ENCODE results near the gene ELK3. TPM values are rescaled to one million over a fixed set of nuclear protein-coding genes. Genes with fewer than 3 reads are reported as not detected.

ELK3 gene
- total and polyA plus RNA-seq, 2 experiments from 2014 or later = 5.5 to 8.3 TPM

DNA sequence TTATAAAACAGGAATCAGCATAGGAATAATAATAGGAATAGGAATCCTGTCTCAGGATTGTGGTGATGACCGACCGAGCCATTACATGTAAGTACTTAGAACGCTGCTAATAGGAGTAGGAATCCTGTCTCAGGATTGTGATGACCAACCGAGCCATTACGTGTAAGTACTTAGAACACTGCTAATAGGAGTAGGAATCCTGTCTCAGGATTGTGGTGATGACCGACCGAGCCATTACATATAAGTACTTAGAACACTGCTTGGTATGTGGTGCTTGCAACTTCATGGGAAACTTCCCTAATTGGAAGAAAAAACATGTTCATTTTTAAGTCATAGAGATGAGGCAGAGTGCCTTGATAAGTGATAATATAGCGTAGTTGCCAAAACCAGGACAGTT is 30.0 kb downstream of the ELK3 start:
- Histone ChIP-seq H3K9me2 (ENCODE audit: insufficient read depth) (no peaks in the 10 kb centered on the region), H4K20me1 (replicated peaks; ENCODE audit: insufficient read depth) (no peaks in the 10 kb centered on the region), H3K36me3 (ENCODE audit: insufficient read depth) (no peaks in the 10 kb centered on the region), H3K4me1 (ENCODE audit: insufficient read depth) (no peaks in the 10 kb centered on the region), H3K27ac (ENCODE audit: low read depth) (no peak overlapping the region), H3K27me3 (ENCODE audit: insufficient read depth) (no peaks in the 10 kb centered on the region), H3K4me2 (no peak overlapping the region), H3F3A (replicated peaks; ENCODE audit: low read depth) (no peaks in the 10 kb centered on the region), H3K4me3 (no peak overlapping the region), H3K79me2 (replicated peaks; ENCODE audit: insufficient read depth) (no peaks in the 10 kb centered on the region), H2AFZ (no peak overlapping the region)
- H3K36me3 Mint-ChIP-seq (ENCODE audit: low read depth) = no peaks in the 10 kb centered on the region; the same call in 2 of the 3 replicates
- H3K27me3 Mint-ChIP-seq (ENCODE audit: insufficient read depth, low read depth, poor library complexity) = no peaks in the 10 kb centered on the region
- H3K4me3 Mint-ChIP-seq = no peak overlapping the region
- ATAC-seq (no peak), DNase-seq (ENCODE audit: low spot score) (no peak)
- H3K9me3 Mint-ChIP-seq = no peaks in the 10 kb centered on the region
- peaks cover 6% of the 10 kb centered on the region; the same call in 2 of the 3 replicates for H3K4me1 Mint-ChIP-seq
- TF ChIP-seq NANOG (IDR thresholded peaks at IDR 0.05; ENCODE audit: borderline replicate concordance) = no peak
- no peak for TF ChIP-seq ZNF331 (CRISPR knock-in tag; IDR thresholded peaks at IDR 0.05; ENCODE audit: low read depth)
- TF ChIP-seq, protein P1, sequence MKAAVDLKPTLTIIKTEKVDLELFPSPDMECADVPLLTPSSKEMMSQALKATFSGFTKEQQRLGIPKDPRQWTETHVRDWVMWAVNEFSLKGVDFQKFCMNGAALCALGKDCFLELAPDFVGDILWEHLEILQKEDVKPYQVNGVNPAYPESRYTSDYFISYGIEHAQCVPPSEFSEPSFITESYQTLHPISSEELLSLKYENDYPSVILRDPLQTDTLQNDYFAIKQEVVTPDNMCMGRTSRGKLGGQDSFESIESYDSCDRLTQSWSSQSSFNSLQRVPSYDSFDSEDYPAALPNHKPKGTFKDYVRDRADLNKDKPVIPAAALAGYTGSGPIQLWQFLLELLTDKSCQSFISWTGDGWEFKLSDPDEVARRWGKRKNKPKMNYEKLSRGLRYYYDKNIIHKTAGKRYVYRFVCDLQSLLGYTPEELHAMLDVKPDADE (IDR thresholded peaks at IDR 0.05) = no peak
- no peak for TF ChIP-seq ZNF114 (CRISPR knock-in tag; IDR thresholded peaks at IDR 0.05)
- TF ChIP-seq, protein P2, sequence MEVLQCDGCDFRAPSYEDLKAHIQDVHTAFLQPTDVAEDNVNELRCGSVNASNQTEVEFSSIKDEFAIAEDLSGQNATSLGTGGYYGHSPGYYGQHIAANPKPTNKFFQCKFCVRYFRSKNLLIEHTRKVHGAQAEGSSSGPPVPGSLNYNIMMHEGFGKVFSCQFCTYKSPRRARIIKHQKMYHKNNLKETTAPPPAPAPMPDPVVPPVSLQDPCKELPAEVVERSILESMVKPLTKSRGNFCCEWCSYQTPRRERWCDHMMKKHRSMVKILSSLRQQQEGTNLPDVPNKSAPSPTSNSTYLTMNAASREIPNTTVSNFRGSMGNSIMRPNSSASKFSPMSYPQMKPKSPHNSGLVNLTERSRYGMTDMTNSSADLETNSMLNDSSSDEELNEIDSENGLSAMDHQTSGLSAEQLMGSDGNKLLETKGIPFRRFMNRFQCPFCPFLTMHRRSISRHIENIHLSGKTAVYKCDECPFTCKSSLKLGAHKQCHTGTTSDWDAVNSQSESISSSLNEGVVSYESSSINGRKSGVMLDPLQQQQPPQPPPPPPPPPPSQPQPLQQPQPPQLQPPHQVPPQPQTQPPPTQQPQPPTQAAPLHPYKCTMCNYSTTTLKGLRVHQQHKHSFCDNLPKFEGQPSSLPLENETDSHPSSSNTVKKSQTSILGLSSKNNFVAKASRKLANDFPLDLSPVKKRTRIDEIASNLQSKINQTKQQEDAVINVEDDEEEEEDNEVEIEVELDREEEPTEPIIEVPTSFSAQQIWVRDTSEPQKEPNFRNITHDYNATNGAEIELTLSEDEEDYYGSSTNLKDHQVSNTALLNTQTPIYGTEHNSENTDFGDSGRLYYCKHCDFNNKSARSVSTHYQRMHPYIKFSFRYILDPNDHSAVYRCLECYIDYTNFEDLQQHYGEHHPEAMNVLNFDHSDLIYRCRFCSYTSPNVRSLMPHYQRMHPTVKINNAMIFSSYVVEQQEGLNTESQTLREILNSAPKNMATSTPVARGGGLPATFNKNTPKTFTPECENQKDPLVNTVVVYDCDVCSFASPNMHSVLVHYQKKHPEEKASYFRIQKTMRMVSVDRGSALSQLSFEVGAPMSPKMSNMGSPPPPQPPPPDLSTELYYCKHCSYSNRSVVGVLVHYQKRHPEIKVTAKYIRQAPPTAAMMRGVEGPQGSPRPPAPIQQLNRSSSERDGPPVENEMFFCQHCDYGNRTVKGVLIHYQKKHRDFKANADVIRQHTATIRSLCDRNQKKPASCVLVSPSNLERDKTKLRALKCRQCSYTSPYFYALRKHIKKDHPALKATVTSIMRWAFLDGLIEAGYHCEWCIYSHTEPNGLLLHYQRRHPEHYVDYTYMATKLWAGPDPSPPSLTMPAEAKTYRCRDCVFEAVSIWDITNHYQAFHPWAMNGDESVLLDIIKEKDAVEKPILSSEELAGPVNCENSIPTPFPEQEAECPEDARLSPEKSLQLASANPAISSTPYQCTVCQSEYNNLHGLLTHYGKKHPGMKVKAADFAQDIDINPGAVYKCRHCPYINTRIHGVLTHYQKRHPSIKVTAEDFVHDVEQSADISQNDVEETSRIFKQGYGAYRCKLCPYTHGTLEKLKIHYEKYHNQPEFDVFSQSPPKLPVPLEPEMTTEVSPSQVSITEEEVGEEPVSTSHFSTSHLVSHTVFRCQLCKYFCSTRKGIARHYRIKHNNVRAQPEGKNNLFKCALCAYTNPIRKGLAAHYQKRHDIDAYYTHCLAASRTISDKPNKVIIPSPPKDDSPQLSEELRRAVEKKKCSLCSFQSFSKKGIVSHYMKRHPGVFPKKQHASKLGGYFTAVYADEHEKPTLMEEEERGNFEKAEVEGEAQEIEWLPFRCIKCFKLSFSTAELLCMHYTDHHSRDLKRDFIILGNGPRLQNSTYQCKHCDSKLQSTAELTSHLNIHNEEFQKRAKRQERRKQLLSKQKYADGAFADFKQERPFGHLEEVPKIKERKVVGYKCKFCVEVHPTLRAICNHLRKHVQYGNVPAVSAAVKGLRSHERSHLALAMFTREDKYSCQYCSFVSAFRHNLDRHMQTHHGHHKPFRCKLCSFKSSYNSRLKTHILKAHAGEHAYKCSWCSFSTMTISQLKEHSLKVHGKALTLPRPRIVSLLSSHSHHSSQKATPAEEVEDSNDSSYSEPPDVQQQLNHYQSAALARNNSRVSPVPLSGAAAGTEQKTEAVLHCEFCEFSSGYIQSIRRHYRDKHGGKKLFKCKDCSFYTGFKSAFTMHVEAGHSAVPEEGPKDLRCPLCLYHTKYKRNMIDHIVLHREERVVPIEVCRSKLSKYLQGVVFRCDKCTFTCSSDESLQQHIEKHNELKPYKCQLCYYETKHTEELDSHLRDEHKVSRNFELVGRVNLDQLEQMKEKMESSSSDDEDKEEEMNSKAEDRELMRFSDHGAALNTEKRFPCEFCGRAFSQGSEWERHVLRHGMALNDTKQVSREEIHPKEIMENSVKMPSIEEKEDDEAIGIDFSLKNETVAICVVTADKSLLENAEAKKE (CRISPR knock-in tag; IDR thresholded peaks at IDR 0.05) = no peak
- H3K27ac Mint-ChIP-seq = no peak overlapping the region

Measured in GM23338 (cell line).